ENCODE measurements around the gene ERGIC1.

Gene ERGIC1

DNA sequence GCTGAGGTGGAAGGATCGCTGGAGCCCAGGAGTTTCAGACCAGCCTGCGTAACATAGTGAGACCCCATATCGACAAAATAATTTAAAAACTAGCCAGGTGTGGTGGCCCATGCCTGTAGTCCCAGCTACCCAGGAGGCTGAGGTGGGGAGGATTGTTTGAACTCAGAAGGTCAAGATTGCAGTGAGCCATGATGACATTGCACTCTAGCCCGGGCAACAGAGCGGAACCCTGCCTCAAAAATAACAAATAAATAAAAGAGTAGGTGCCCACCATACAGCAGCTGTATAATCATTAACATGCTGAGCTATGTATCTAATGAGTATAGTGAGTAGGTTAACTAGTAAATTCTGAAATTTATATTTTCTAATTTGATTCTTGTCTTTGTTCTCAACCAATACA is 138.5 kb downstream of the ERGIC1 start:
- no peak for DNase-seq (ENCODE audit: low read depth in 3 of 3, low spot score in 1 of 3)

DNA sequence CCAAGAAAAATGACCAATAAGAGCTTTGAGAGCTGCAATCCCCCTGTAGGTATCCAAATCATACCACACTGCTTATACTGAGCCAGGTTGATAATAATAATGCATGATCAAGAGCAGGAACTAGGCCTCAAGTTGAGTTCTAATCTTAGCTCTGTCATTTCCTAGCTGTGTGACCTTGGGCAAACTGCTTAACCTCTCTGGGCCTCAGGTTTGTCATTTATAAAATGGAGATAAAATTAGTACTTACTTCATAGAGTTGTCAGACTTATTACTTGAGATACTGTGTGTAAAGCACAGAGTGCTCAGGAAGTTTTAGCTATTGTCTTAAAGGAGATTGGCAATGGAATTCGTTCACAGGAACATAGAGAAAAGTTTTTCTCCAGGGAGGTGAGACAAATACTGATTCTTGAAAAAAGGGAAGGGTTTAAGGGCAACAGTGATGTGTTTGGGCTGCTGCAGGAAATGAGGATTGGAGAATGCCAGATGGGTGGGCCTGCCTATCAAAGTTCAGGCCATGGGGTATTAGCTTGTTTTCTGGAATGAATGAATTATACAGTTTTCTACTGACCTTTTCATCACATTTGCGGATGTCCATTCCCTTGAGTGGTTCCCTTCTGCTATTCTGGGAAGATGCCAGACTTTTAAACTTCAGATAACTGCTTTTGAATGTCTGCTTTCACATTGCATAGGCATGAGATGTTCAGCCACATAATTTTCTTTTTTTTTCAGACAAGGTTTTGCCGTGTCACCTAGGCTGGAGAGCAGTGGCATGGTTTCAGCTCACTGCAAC is 139.3 kb downstream of the ERGIC1 start:
- no peak for DNase-seq (ENCODE audit: low read depth in 3 of 3, low spot score in 1 of 3)

DNA sequence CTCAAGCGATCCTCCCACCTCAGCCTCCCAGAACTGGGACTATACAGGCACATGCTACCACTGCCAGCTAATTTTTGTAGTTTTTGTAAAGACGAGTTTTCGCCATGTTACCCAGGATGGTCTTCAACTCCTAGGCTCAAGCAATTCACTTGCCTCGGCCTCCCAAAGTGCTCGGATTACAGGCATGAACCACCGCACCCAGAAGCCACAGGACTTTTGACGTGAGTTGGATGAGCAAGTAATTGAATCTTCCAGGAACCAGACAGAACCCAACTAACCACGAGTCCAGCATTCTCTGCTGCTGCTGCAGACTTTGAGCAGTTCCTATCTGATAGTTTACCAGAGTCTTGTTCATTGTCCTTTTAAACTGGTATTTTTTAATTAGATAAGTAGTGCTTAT is 139.9 kb downstream of the ERGIC1 start:
- no peak for DNase-seq (ENCODE audit: low read depth in 3 of 3, low spot score in 1 of 3)

DNA sequence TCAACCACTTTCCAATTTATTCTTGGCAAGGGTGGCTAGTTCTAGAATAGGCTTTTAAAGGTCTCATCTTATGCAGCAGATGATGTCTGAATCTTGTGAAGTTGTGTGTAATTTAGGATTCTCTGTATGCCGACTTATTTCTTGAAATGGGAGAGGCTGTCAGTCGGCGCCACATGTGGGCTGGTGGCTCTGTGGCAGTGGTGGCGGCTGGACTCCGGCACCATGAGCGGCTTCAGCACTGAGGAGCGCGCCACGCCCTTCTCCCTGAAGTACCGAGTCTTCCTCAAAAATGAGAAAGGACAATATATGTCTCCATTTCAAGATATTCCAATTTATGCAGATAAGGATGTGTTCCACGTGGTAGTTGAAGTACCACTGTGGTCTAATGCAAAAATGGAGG is 141.2 kb downstream of the ERGIC1 start:
- DNase-seq (ENCODE audit: low read depth in 3 of 3, low spot score in 1 of 3), result no peak

DNA sequence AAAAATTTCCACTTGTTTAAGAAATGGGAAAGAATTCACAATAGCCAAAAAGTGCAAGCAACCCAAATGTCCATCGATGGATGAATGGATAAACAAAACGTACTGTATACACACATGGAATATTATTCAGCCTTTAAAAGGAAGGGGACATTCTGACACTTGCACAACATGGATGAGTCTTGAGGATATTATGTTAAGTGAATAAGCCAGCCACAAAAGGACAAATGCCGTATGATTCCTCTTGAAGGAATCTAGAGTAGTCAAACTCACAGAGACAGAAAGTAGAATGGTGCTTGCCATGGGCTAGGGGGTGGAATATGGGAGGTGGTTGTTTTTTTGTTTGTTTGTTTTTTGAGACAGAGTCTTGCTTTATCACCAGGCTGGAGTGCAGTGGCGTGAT is 145.7 kb downstream of the ERGIC1 start:
- DNase-seq (ENCODE audit: low read depth in 3 of 3, low spot score in 1 of 3), result no peak

DNA sequence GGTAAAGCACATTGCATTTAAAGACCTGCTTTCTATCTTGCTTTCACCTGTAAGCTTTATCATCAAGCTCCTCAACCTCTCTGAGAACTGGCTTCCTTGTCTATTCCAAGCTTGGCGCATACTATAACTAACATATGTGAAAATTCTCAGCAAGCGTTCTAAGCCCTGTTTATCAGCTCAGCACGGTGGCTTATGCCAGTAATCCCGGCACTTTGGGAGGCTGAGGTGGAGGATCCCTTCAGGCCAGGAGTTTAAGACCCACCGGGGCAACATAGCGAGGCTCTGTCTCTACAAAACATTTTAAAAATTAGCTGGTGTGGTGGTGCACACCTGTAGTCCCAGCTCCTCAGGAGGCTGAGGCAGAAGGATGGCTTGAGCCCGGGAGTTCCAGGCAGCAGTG is 147.9 kb downstream of the ERGIC1 start:
- DNase-seq (ENCODE audit: low read depth in 3 of 3, low spot score in 1 of 3), result no peak

DNA sequence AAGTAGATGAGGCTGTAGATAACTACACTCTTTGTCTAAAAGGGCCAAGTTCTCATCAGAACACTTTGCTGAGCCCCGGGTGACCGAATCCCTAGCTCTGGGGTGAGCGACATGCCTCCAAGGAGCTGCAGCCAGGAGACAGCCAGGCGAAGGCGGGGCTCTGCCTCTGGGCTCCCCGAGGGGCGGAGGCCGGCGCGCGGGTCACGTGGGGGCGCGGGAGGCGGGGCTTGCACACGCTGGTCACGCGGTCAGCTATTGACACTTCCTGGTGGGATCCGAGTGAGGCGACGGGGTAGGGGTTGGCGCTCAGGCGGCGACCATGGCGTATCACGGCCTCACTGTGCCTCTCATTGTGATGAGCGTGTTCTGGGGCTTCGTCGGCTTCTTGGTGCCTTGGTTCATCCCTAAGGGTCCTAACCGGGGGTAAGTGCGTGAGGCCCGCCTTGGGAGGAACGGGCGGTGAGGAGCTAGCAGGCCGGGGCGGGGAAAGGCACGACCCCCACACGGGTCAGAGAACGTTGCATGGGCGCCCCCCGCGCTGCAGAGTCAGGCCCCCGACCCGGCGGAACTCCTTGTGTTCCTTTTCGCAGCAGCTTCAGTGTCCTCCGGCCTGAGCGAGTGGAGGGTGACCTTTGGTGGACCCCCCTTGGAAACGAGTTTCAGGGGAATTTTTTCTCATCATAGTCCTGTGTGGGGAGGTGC is 149.6 kb downstream of the ERGIC1 start, which contains the start of gene ATP6V0E1:
Gene ATP6V0E1, plus strand, starts transcription at position 230 of the 702 bp plus-strand sequence. Its CDS starts 90 bp downstream, at position 320.
- peak; percentile 73 to 94 (median 82) for DNase-seq (ENCODE audit: low read depth in 3 of 3, low spot score in 1 of 3)

DNA sequence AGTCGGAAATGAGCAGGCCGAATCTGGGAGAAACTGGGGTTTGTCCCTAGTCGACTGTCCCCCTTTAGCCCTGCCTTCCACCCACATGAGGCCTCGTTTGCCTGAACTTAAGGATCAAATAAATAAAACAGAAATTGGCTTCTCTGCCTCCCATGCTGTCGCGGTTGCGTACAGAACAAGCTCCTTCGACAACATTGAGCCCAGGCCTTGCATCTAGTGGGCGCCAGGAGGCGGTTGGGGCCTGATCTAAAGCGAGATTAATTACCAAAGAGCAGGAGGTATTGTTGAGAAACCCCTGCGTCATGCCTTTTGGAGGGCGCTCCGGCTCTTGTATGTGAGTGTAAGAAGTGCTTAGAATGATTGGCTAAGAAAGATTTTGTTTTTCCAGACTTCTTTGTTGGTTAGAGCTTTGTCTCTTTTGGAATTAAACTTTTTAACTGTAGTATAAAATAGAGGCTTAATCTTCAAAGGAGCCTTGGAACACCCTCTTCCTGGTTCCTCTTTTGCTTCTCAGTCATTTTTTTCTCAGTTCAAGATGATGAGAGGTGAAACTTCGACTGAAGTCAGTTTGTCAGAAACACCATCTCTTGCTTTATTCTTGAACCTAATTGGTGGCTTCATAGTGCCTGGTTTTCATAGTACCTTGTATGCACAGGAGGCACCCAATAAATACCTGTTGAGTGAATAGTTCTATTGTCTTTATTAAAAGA is 150.3 kb downstream of the ERGIC1 start:
- peak; percentile 33 to 56 (median 38) for DNase-seq (ENCODE audit: low read depth in 3 of 3, low spot score in 1 of 3)

DNA sequence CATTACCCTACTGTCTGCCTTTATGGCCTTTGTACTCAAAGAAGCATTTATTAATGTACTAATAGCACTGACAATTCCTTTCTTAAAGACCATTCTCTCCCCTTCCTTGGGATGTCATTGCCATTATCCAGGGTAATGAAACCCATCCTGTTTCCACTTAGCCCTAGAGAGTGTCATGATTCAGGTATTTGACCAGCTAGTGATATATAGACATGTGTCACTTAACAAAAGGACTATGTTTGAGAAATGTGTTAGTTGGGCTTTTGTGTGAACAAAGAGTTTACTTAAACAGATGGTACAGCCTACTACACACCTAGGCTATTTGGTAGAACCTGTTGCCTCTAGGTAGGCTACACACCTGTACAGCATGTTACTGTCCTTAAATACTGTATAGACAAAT is 151.5 kb downstream of the ERGIC1 start:
- DNase-seq (ENCODE audit: low read depth in 3 of 3, low spot score in 1 of 3), result no peak

DNA sequence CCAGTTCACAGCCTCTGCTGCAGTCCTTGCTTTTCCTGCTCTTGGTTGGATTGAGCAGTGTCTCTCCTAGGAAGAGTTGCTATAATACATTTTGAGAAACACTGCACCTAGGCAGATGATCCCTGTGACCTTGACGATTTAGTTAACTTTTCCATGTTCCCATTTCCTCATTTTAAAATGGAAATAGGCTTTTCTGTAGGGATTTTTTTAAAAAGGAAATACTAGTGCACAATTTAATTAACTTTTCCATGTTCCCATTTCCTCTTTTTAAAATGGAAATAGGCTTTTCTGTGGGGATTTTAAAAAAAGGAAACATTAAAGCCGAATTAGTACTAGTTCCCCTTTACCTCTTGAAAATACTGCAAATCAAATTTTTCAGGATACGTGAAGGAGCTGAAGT is 154.2 kb downstream of the ERGIC1 start:
- no peak for DNase-seq (ENCODE audit: low read depth in 3 of 3, low spot score in 1 of 3)

DNA sequence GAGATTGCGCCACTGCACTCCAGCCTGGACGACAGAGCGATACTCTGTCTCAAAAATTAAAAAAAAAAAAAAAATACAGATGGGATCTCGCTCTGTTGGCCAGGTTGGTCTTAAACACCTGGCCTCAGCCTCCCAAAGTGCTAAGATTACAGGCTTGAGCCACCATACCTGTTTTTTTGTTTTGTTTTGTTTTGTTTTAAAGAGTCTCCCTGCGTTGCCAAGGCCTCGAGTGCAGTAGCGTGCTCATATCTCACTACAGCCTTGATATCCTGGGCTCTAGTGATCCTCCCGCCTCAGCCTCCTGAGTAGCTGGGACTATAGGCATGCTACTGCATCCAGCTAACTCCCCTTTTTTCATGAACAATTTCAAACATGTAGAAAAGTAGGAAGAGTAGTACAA is 156.7 kb downstream of the ERGIC1 start:
- no peak for DNase-seq (ENCODE audit: low read depth in 3 of 3, low spot score in 1 of 3)

DNA sequence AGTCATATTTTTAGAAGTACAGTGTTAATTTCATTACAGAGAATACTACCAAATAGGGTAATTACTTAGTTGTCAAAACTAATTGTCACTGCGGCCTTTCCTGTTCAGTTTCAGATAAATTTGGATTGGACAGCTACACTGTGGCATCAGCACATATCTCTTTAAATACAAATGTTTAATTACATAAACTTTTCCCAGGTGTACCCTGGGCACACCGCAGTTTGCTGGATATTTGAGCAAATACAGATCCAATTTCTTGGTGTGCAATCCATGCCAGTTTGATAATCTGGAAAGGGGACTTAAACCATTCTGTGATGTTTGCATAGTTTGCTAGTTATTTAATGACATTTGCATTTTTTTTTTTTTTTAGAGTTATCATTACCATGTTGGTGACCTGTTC is 160.4 kb downstream of the ERGIC1 start:
- no peak for DNase-seq (ENCODE audit: low read depth in 3 of 3, low spot score in 1 of 3)

DNA sequence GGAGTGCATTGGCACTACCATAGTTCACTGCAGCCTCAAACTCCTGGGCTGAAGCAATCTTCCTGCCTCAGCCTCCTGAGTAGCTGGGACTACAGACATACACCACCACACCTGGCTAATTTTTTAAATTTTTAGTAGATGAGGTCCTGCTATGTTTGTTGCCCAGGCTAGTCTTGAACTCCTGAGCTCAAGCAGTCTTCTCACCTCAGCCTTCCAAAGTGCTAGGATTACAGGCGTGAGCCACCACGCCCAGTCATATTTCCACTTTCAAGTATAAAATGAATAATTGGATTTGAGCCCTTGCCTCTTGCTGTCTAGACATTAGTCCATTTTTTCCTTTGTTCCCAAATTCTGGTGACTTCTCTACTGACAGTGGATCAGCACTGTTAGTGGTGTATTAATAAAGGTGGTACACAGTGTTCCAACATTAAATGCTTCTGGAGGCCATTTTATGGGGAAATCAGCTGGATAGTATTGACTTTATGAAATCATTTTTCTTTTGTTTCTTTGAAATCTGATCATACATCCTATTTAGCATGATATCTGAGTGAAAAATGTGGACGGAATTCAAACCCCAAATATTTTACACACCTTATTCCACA is 165.4 kb downstream of the ERGIC1 start:
- DNase-seq (ENCODE audit: low read depth in 3 of 3, low spot score in 1 of 3), result no peak

DNA sequence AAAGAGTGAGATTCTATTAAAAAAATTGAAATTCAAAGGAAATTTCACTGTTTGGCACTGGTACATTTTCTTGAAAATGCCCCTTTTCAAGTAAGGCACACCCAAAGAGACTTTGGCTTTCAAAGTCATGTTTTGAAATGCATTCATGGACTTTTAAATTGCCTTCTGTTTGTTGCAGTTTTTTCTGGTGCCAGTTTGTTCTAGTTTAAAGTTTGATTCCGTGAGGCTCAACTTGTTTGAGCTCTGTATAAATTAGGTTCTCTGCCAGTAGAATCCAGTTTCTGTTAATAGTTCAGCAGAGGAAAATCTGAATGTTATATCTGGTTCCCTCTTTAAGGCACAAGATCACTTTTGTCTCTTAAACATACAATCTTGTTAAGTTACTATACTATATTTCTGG is 165.9 kb downstream of the ERGIC1 start:
- no peak for DNase-seq (ENCODE audit: low read depth in 3 of 3, low spot score in 1 of 3)

DNA sequence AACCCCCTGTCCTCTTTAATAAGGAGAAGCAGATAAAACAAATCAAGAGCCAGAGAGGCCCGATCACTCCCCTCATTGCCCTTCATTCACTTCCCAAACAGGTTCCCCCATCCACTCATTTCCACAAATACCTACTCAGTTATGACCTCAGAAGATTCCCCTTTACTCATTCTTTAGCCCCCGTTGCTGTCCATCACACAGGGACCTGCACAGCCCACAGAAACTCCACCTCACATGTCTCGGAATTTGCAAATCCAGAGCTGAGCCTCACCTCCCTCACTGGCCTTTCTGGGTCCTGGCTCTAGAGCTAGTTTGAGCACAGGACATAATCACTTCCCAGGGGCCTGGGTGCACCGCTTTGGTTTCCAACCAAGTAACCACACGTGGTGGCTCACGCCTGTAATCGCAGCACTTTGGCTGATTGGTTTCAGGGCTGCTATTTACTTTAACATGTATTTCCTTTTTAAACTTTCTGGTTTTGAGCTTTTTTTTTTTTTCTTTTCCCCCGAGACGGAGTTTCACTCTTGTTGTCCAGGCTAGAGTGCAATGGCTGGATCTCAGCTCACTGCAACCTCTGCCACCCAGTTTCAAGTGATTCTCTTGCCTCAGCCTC is 167.3 kb downstream of the ERGIC1 start:
- DNase-seq (ENCODE audit: low read depth in 3 of 3, low spot score in 1 of 3), result no peak

Measured in stimulated activated CD4-positive, alpha-beta T cell treated with anti-CD3 and anti-CD28 coated beads, TNF-alpha, amount 100 ng/mL, for 1 hour (primary cell).